HL-60/S4 treated with retinoic acid at 250 ng/mL for 4 days and 3 days (cell line): ENCODE results near the gene PODXL2.

Experiments
- in situ Hi-C: fragments of 300-500 bp; cut with MboI; formaldehyde crosslinking; loops from 2 replicates; pipeline ENCODE4 v1.7.0; 2022; ENCODE audit warnings: low sequenced_read_pairs

PODXL2 gene

DNA sequence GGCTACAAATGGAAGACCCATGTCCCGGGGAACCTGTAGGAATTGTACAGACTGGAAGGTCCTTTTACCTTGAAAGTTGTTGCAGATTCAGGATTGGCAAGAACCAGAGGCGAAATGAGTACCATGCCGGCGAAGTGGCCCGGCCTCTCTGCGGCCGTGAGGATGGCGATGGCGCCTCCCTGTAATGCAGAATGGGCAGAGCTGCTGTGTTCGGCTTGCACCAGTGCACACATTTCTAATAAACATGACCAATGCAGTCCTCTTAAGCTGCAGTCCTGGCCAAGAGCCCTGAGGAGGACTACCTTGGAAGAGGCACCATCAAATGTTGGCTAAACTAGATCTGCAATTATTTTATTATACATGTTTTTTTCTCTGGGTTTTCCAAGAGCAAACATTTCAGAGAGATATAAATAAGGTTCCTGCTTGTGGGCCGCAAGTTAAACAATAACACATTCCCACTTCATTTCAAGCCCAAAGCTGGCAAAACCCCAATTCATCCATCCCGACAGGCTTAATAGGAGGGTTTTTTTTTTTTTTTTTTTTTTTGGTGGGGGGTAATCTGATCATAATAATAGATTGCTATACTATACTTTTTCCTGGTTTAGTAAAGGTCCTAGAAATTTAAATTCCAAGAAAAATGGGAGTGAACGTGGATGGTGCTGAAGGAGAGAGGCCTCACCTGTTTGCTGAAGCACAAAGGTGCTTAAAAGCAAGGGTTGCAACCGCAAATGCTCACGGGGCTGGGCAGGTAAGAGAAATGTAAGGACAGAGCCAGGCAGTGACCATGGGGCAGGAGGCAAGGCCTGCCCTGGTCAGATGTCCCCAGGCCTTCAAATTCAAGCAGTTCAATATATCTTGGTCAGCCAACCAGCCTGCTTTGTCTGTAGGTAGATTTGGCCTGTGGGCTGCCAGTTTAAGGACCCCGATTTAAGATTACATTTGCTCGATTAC is 92.3 kb downstream of the PODXL2 start:
- in situ Hi-C loops: no loop called here

GRCh38 chr3:127722091-127722784 is 93.3 kb downstream of the PODXL2 start:
- in situ Hi-C loops: no loop called here
